Body of pancreas (tissue), 4 donors: ENCODE measurements around the gene MRPL36. TPM values are rescaled to one million over a fixed set of nuclear protein-coding genes. Genes with fewer than 3 reads are reported as not detected.

Experiments used
- ATAC-seq: fragments of 150-250 bp; one replicate; pipeline ENCODE4 v1.9.1; 2016
- DNase-seq, 4 donors: peaks; one replicate each; pipeline ENCODE4 v3.0.0-alpha.2; 2019
- H3K27ac ChIP-seq, 4 donors: fragments of 200-600 bp; sonication (generic); 1 replicate in 3 of 4; 2 replicates in 1 of 4; pipeline versions ENCODE4 v1.5.1 to v1.6.1; 2016 to 2019; ENCODE audit warnings: mild to moderate bottlenecking in 1 of 4, mixed read lengths in 1 of 4, moderate library complexity in 1 of 4
- H3K27me3 ChIP-seq, 2 donors: fragments of 200-600 bp; sonication (generic); one replicate each; pipeline ENCODE4 v1.6.0; 2016; ENCODE audit warnings: mild to moderate bottlenecking in 1 of 2
- H3K36me3 ChIP-seq, 2 donors: fragments of 200-600 bp; sonication (generic); replicated peaks in 1 of 2; 2 replicates each; pipeline ENCODE4 v1.5.1; 2016; ENCODE audit warnings: low read depth in 2 of 2; ENCODE audit not compliant: insufficient read depth in 1 of 2
- H3K4me1 ChIP-seq: fragments of 200-600 bp; sonication (generic); one replicate; pipeline ENCODE4 v1.6.0; 2016
- H3K4me3 ChIP-seq, 2 donors: fragments of 200-600 bp; sonication (generic); 1 replicate in 1 of 2; 2 replicates in 1 of 2; pipeline ENCODE4 v1.5.1; 2016 to 2019
- H3K9me3 ChIP-seq, 3 donors: fragments of 200-600 bp; sonication (generic); 1 replicate in 2 of 3; 2 replicates in 1 of 3; pipeline ENCODE4 v1.5.1; 2016
- CTCF ChIP-seq, 7 experiments: fragments of 450-650 bp in 4 of 7; fragments of 200-600 bp in 3 of 7; sonication (generic) in 3 of 7; IDR thresholded peaks; one replicate each; pipeline ENCODE4 v1.5.1; 2016 to 2019; ENCODE audit warnings: antibody characterized with exemption in 7 of 7
- POLR2A ChIP-seq, 3 donors: fragments of 450-650 bp; IDR thresholded peaks; one replicate each; pipeline ENCODE4 v1.6.1; 2016; ENCODE audit warnings: antibody characterized with exemption in 3 of 3, mild to moderate bottlenecking in 2 of 3
- WGBS, 2 donors: methylation state at CpG; one replicate each; pipeline ENCODE4 v1.1.5; 2017; 5-methylcytosine and 5-hydroxymethylcytosine counted together
- intact Hi-C: fragments of 100-400 bp; cut with DNase I; formaldehyde crosslinking; loops from one replicate; pipeline ENCODE4 v1.15.1; 2023
- total RNA-seq, 2 donors: library from RNA; depleted of rRNA; stranded (reverse); fragments of >200 nt; gene quantifications; one replicate each; pipeline ENCODE4 v1.1.0, GENCODE V29; 2016

MRPL36 gene
- total RNA-seq, 2 donors from 2014 or later: 4.9 to 16.3 TPM

- Histone ChIP-seq H3K4me3 (no peak overlapping the region), H3K4me1 (peaks cover 12% of the 10 kb centered on the region), H3K36me3 (peaks cover 5 to 23% of the 10 kb centered on the region in 2 donors), H3K27me3 (no peaks in the 10 kb centered on the region), H3K9me3 (no peaks in the 10 kb centered on the region), H3K27ac (no peak overlapping the region)
- 69 to 77% methylated on average over 12 to 15 of the region's 15 CpGs for WGBS, 2 donors
- TF ChIP-seq POLR2A (IDR thresholded peaks at IDR 0.05) (no peak), CTCF (IDR thresholded peaks at IDR 0.05) (no peak)
- DNase-seq (no peak), ATAC-seq (no peak)
- intact Hi-C loops: no loop called here
Measured at GRCh38 chr5:1804001-1804690, 4.5 kb upstream of the MRPL36 start.

- 91 to 100% methylated on average over 1 of the region's 1 CpG for WGBS, 2 donors
- Histone ChIP-seq H3K9me3 (no peaks in the 10 kb centered on the region), H3K4me1 (peaks cover 20% of the 10 kb centered on the region), H3K27me3 (no peaks in the 10 kb centered on the region), H3K36me3 (peaks cover 5 to 23% of the 10 kb centered on the region in 2 donors), H3K4me3 (no peak overlapping the region), H3K27ac (no peak overlapping the region)
- no peak for DNase-seq
- ATAC-seq: no peak
- no peak for TF ChIP-seq CTCF (IDR thresholded peaks at IDR 0.05)
- no peak for TF ChIP-seq POLR2A (IDR thresholded peaks at IDR 0.05)
- intact Hi-C loops: no loop called here
Measured at GRCh38 chr5:1803192-1803591, 3.6 kb upstream of the MRPL36 start.

GRCh38 chr5:1801967-1802295 lies 2.3 kb upstream of the MRPL36 start:
- TF ChIP-seq CTCF (IDR thresholded peaks at IDR 0.05) (no peak), POLR2A (IDR thresholded peaks at IDR 0.05) (no peak)
- DNase-seq: no peak
- no peaks in the 10 kb centered on the region for H3K27me3 ChIP-seq
- intact Hi-C loops: no loop called here
- no peaks in the 10 kb centered on the region for H3K9me3 ChIP-seq
- peak overlapping the region in 3 of 4 donors; percentile 63 to 90 (median 66) for H3K27ac ChIP-seq
- H3K36me3 ChIP-seq: peaks cover 5 to 21% of the 10 kb centered on the region in 2 donors
- ATAC-seq: no peak
- peak overlapping the region in 1 of 2 donors; percentile 94 for H3K4me3 ChIP-seq
- H3K4me1 ChIP-seq: peaks cover 30% of the 10 kb centered on the region
- 4 to 9% methylated on average over 7 of the region's 7 CpGs for WGBS, 2 donors

- Histone ChIP-seq H3K4me3 (peak within 1 kb of the TSS; percentile 94 to 98), H3K27ac (peak within 1 kb of the TSS; percentile 63 to 90 (median 76)), H3K4me1 (peaks cover 30% of the 10 kb centered on the region), H3K9me3 (no peaks in the 10 kb centered on the region), H3K27me3 (no peaks in the 10 kb centered on the region), H3K36me3 (peaks cover 5 to 18% of the 10 kb centered on the region in 2 donors)
- intact Hi-C loops: no loop called here
- DNase-seq (peak; percentile 80 to 87 (median 84)), ATAC-seq (peak; percentile 73)
- 0 to 1% methylated on average over 6 to 69 of the region's 69 CpGs for WGBS, 2 donors
- peak in 2 of 7 experiments; percentile 1 to 21 for TF ChIP-seq CTCF (IDR thresholded peaks at IDR 0.05)
- peak in 2 of 3 donors; percentile 71 to 76 for TF ChIP-seq POLR2A (IDR thresholded peaks at IDR 0.05)
Measured at GRCh38 chr5:1801222-1801966, 1.8 kb upstream of the MRPL36 start, which contains the start of gene NDUFS6. TSS of gene NDUFS6 (plus strand) at chr5:1801407. CDS start at chr5:1801418, 11 bp downstream.
